Measurements from ENCODE around the gene TMEM92.

TMEM92 gene

GRCh38 chr17:50274142-50274896, at the start of gene TMEM92:
Gene TMEM92 (plus strand): TSS chr17:50274466. CDS start chr17:50274502, 36 bp downstream.
- DNase-seq (ENCODE audit: low read depth), result no peak

- DNase-seq (ENCODE audit: low read depth), result no peak
These were observed 48.5 kb upstream of the TMEM92 start for GRCh38 chr17:50225701-50226240.

- no peak for DNase-seq (ENCODE audit: low read depth)
These were observed 39.7 kb upstream of the TMEM92 start for GRCh38 chr17:50234581-50234980.

GRCh38 chr17:50237901-50238300, 36.4 kb upstream of the TMEM92 start:
- DNase-seq (ENCODE audit: low read depth), result no peak

GRCh38 chr17:50238601-50239280, 35.5 kb upstream of the TMEM92 start:
- DNase-seq (ENCODE audit: low read depth), result no peak

- no peak for DNase-seq (ENCODE audit: low read depth)
These were observed 34.3 kb upstream of the TMEM92 start for GRCh38 chr17:50239937-50240336.

GRCh38 chr17:50240851-50241250, 33.4 kb upstream of the TMEM92 start:
- no peak for DNase-seq (ENCODE audit: low read depth)

- DNase-seq (ENCODE audit: low read depth), result no peak
These were observed 32.8 kb upstream of the TMEM92 start for GRCh38 chr17:50241431-50241830.

- DNase-seq (ENCODE audit: low read depth), result no peak
These were observed 29.5 kb upstream of the TMEM92 start for GRCh38 chr17:50244771-50245170.

- no peak for DNase-seq (ENCODE audit: low read depth)
These were observed 26.0 kb upstream of the TMEM92 start for GRCh38 chr17:50248255-50248654.

GRCh38 chr17:50252781-50253180, 21.5 kb upstream of the TMEM92 start:
- no peak for DNase-seq (ENCODE audit: low read depth)

- no peak for DNase-seq (ENCODE audit: low read depth)
These were observed 18.3 kb upstream of the TMEM92 start for GRCh38 chr17:50255766-50256635.

GRCh38 chr17:50256826-50257618, 17.2 kb upstream of the TMEM92 start:
- DNase-seq (ENCODE audit: low read depth), result no peak

GRCh38 chr17:50257676-50258224, 16.5 kb upstream of the TMEM92 start:
- DNase-seq (ENCODE audit: low read depth), result no peak

- no peak for DNase-seq (ENCODE audit: low read depth)
These were observed 15.4 kb upstream of the TMEM92 start for GRCh38 chr17:50258647-50259476.

GRCh38 chr17:50259477-50260324, 14.6 kb upstream of the TMEM92 start:
- no peak for DNase-seq (ENCODE audit: low read depth)

- DNase-seq (ENCODE audit: low read depth), result no peak
These were observed 13.8 kb upstream of the TMEM92 start for GRCh38 chr17:50260501-50260911.

- DNase-seq (ENCODE audit: low read depth), result no peak
These were observed 13.0 kb upstream of the TMEM92 start for GRCh38 chr17:50261051-50261915.

Measured in activated T-helper 9 cell treated with anti-CD3 and anti-CD28 coated beads, Interleukin-2, amount 50 U/mL, for 16 hours (primary cell).